ENCODE measurements around the gene TMTC2.
"Not testable (repeated sequence)": the region's sequence is repeated elsewhere in the genome, so short reads cannot be mapped to it uniquely, and the experiment has no call there.

TMTC2 gene

GRCh38 chr12:82793751-82794281 is 107.1 kb downstream of the TMTC2 start:
- DNase-seq (ENCODE audit: low read depth) = no peak

DNA sequence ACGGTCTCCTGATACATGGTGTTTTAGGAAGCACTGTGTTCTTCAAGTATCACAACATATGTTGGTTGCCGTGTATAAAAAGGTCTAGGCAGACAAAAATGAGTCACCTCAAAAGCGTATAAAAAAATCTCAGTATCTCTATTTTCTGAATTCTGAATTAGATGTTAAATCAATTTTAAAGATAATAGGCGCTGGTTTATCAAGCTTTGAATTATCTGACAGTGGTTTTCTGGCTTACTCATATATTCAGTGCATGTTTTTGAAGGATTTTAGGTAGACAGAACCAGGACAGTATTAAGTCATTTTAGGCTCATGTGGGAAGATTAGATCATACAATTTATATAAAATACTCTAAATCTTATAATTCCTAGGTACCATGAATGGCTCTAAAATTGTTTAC is 110.8 kb downstream of the TMTC2 start:
- DNase-seq (ENCODE audit: low read depth) = no peak

DNA sequence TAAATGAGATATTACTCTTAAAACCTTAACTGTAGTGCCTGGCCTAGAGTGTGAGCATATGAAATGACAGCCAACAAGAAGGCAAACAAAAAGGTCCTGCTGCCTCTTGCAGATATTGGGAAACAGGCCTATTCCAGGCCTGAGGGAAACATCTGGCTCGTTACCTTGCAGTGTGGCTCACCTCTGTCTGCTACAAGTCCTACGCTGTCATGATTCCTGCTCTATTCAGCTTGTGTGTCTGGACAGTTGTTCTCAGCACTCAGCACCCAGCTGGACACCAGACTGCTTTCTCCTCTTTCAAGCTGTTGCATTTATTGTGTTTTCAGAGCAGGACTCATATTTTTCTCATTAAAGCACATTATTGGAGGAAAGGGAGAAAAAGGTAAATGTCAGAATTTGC is 113.5 kb downstream of the TMTC2 start:
- no peak for DNase-seq (ENCODE audit: low read depth)

GRCh38 chr12:82801951-82802610 is 115.4 kb downstream of the TMTC2 start:
- no peak for DNase-seq (ENCODE audit: low read depth)

DNA sequence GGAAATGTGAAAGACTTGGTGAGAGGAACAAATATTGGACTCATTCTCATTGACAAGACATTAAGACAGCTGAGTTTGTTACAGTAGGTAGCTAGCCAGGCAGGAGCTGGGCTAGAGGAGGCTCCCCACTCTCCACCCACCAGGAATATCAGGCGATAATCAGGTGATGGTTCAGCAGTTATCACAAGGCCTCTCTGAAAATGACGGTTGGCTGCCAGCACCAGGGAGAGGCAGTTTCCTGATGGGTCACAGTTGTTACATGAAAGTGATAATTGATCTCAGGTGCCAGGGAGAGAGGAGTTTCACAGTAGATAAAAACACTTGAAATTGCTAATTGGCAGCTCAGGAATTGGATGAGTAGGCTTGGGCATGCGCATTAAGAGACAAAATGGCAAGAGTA is 116.5 kb downstream of the TMTC2 start:
- DNase-seq (ENCODE audit: low read depth) = no peak

DNA sequence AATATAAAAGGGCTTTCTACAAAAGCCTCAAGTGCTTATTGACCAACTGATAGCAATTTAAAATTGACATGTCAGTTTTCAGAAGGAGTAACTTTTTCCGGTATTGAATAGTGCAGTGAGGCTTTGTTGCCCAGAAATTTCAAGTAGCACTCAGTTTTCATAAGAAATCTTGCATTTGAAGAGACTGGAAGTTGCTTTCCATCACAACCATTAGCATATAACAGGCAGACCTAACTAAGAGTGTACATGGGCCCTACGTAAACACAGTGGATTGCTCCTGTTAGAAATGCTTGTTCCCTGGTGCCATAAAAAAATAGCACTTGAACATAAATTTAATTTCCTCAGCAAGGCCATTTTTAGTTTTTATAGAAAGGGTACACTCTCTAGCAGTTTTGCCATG is 117.9 kb downstream of the TMTC2 start:
- no peak for DNase-seq (ENCODE audit: low read depth)

DNA sequence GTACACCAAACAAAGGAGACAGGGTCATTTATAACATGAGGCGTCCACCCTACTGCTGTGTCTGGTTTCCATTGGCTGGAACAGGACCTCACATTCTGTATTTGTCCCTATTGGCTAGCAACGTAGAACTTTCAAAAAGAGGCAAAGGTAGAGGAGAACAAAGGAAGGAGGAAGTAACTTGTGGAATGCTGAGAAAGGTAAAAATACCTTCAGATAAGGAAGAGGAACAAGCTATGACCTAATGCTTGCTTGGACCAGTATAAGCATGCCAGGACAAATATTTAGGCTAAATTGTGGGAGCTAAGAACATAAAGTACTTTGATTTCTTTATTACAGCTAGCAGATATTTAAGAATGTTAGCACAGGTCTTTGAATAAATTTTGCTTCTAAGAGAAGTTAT is 118.3 kb downstream of the TMTC2 start:
- DNase-seq (ENCODE audit: low read depth) = not testable (repeated sequence)

- no peak for DNase-seq (ENCODE audit: low read depth)
Observed at GRCh38 chr12:82805812-82806497, 119.2 kb downstream of the TMTC2 start.

DNA sequence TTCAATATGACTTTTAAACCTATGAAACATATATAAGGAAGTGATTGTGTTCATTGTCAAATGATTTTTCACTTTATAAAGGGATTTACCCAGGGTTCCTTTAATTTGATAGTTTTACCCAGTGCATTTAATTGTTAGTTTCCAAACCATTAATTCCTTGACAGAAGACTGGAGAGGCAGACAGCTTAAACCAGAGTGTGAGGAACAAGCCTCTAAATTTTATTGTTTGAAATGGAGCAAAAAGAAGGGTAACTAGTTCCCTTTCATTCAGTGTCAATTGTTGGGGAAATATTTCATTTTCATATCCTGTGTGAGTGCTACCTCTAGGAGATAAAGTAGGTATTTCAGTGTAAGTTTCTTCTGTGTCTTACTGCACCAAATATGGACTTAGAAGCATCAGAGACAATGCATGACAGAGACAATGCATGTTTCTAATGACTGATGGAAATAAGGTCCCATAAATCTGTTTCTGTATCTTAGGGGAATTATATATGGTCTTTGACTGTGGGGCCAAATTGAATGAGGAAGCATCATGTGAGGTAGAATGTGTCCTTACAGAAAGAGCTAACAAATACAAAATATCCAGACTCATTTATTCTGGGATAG is 120.5 kb downstream of the TMTC2 start:
- no peak for DNase-seq (ENCODE audit: low read depth)

DNA sequence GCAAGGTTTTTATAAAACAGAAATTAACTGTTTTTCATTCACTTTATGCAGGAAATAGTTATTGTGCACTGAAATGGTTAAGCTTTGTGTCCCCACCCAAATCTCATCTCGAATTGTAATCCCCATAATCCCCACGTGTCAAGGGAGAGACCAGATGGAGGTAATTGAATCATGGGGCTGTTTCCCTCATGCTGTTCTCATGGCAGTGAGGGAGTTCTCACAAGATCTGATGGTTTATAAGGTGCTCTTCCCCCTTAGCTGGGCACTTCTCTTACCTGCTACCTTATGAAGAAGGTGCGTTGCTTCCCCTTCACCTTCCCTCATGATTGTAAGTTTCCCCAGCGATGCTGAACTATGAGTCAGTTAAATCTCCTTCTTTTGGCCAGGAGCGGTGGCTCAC is 123.9 kb downstream of the TMTC2 start:
- no peak for DNase-seq (ENCODE audit: low read depth)

DNA sequence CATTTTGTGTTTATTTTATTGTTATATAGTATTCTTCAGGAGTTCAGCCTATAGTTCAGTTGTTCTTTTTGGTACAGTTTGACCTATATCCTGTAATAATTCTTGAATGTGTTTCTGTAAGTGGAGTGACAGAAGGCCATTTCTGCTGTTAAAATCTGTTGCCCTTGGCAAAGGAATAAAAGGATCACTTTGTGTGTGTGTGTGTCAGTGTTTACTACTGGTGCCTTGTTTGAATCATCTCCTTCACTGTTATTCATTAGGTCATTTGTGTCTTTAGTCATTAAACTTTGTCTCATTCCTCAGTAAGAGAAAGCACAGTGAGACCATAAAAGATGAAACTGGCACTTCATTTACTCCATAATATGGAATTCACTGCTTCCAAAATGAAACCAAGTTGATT is 130.7 kb downstream of the TMTC2 start:
- no peak for DNase-seq (ENCODE audit: low read depth)

DNA sequence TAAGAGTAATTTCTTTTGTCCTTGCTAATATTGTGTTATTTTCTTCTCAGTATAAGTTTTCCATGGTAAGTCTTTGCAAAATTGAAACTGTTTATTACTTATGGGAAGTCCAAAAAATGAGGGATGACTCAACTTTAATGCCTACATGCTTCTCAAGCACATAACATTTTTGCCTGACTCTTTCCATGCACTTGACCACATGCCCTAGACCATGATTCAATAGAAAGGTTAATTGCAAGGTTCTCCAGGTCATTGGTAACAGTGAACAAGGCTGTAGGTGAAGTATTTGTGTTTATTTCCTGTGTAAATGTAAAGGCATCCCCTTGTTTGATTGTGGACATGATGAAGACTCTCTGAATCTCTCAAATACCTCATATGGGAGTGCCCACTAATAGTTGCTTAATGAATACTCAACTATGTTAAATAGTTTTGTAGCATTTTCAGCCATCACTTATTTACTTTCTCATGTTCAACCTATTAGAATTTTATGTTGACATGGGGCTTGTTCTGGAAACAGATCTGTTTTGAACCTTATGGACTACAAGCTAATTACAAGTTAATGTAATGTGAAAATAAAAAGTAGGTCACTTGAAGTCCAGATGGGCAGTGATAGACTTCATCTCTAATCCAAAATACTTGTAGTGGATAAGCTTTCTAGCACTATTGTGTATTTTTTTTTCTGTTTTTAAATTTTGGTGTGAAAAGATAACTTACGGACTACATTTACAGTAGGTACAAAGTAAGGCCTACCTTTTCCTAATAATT is 131.7 kb downstream of the TMTC2 start:
- DNase-seq (ENCODE audit: low read depth) = no peak

- DNase-seq (ENCODE audit: low read depth) = no peak
Observed at GRCh38 chr12:82826505-82826904, 139.8 kb downstream of the TMTC2 start.

DNA sequence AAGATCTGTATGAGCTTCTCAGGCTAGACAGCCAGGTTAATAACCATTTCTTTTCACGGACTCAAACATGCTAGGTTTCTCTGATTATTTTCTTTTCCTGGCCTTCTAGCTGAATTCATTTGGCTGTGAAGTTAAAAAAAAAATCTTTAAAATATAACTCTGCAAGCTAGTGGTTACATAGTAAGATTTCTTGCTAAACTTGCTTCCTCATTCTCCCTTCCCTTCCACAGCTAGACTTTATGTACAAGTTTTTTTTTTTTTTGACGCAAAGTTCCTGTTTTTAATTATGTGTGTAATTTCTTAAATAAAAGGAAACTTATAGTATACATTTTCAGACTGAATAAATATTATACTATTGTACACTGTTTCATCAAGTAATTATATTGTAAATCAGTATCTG is 145.4 kb downstream of the TMTC2 start:
- no peak for DNase-seq (ENCODE audit: low read depth)

DNA sequence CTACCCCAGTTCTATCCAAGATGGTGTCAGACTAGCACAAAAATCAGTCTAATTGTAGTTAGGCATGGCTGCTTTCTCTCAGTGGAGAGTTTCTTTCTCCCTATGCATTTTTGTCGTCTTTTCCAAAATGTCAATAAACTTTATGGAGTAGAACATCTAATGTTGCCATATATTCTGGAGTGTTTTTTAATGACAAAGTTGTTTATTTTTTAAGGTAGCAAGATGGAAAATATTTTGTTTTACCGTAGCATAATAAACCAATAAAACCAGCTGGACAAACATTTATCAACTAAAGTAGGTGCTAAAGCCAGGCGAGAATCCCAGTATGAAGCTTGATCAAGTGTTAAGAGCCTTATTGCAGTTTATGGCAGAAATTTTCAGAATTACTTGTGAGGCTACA is 146.3 kb downstream of the TMTC2 start:
- DNase-seq (ENCODE audit: low read depth) = no peak

DNA sequence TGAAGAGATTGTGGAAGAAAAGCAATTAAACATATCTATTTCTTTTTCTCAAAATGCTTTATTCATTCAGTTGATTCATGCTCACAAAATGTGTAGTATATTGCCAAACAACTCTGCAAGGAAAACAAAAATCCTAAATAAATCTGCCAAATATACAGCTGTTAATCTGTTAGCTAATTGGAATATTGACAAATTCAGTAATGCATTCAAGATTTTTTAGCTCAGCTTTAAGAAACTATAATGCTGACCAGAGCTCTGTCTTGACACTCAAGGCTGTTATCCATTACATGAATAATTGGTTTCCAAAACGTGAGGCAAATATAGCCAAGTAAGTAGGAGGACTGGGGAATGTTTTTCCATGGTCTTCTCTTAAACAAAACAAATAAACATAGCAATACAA is 146.8 kb downstream of the TMTC2 start:
- no peak for DNase-seq (ENCODE audit: low read depth)

DNA sequence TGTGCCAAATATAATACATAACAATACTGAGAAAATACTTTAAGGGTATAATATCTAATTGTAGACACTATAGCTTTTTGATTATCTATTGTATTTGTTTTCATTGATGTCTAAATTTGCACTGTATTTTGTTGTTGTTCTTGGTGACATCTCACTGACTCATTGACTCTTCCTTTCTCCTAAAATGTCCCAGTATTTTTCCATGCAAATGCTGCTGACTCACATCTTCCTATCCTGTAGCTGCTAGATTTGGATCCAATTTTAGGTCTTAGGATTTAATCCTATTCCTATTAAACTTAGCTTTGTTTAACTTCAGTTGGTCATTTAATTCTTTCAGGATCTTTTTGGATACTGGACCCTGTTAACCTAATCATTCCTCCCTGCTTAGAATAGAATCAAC is 148.5 kb downstream of the TMTC2 start:
- no peak for DNase-seq (ENCODE audit: low read depth)

- no peak for DNase-seq (ENCODE audit: low read depth)
Observed at GRCh38 chr12:82838131-82838551, 151.4 kb downstream of the TMTC2 start.

GRCh38 chr12:82838827-82839226 is 152.1 kb downstream of the TMTC2 start:
- DNase-seq (ENCODE audit: low read depth) = no peak

GRCh38 chr12:82839796-82840195 is 153.1 kb downstream of the TMTC2 start:
- no peak for DNase-seq (ENCODE audit: low read depth)

- no peak for DNase-seq (ENCODE audit: low read depth)
Observed at GRCh38 chr12:82841487-82841904, 154.8 kb downstream of the TMTC2 start.

- no peak for DNase-seq (ENCODE audit: low read depth)
Observed at GRCh38 chr12:82842480-82842879, 155.8 kb downstream of the TMTC2 start.

DNA sequence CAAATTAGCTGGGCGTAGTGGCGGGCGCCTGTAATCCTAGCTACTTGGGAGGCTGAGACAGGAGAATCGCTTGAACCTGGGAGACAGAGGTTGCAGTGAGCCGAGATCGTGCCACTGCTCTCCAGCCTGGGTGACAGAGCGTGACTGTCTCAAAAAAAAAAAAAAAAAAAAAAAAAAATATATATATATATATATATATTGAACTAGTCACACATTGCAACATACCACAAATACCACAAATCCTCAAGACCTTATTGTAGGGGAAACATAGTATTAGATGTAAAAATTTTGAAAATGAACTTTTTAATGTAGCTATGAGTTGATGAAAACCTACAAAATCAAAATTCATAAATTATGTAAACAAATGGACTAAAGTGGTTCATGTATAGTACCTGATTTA is 158.4 kb downstream of the TMTC2 start:
- not testable (repeated sequence) for DNase-seq (ENCODE audit: low read depth)

All from stimulated activated CD4-positive, alpha-beta T cell treated with anti-CD3 and anti-CD28 coated beads, Interleukin-2, amount 100 ng/mL, for 4 hours (primary cell).